Neural cell (in vitro differentiated cells): ENCODE data around the gene EPO. TPM values are rescaled to one million over a fixed set of nuclear protein-coding genes. Genes with fewer than 3 reads are reported as not detected.
"Not testable (repeated sequence)": the region's sequence is repeated elsewhere in the genome, so short reads cannot be mapped to it uniquely, and the experiment has no call there.

Source experiments
- H2AFZ ChIP-seq: fragments of 200-600, 300-800 bp; sonication (generic), shearing (Covaris generic); 2 replicates; pipeline ENCODE4 v1.6.0; 2014; ENCODE audit warnings: low read depth, mild to moderate bottlenecking, antibody characterized with exemption, low read length, moderate library complexity
- H3F3A ChIP-seq: fragments of 200-600 bp; shearing (Covaris generic); 2 replicates; pipeline ENCODE4 v1.6.1; 2016; ENCODE audit warnings: mild to moderate bottlenecking, moderate library complexity, mixed read lengths, antibody characterized with exemption, low read length; ENCODE audit not compliant: insufficient read depth, poor library complexity, severe bottlenecking
- H3K27ac ChIP-seq: fragments of 200-600, 300-800 bp; sonication (generic), shearing (Covaris generic); 2 replicates; pipeline ENCODE4 v1.5.1; 2014; ENCODE audit warnings: mild to moderate bottlenecking, low read length, moderate library complexity
- H3K27me3 ChIP-seq: fragments of 300-800, 200-600 bp; sonication (generic), shearing (Covaris generic); 2 replicates; pipeline ENCODE4 v1.6.0; 2014; ENCODE audit warnings: mild to moderate bottlenecking, low read depth, low read length, moderate library complexity; ENCODE audit not compliant: insufficient read depth
- H3K36me3 ChIP-seq: fragments of 300-800, 200-600 bp; sonication (generic), shearing (Covaris generic); 2 replicates; pipeline ENCODE4 v1.5.1; 2014; ENCODE audit warnings: mild to moderate bottlenecking, antibody characterized with exemption, low read length, moderate library complexity; ENCODE audit not compliant: insufficient read depth
- H3K4me2 ChIP-seq: fragments of 300-800, 200-600 bp; sonication (generic), shearing (Covaris generic); 2 replicates; pipeline ENCODE4 v1.6.0; 2014; ENCODE audit warnings: mild to moderate bottlenecking, low read length
- H3K4me3 ChIP-seq: fragments of 300-800, 200-600 bp; sonication (generic), shearing (Covaris generic); 2 replicates; pipeline ENCODE4 v1.5.1; 2014; ENCODE audit warnings: mild to moderate bottlenecking, low read length, moderate library complexity
- H3K79me2 ChIP-seq: fragments of 200-600 bp; shearing (Covaris generic); replicated peaks from 2 replicates; pipeline ENCODE4 v1.6.0; 2014; ENCODE audit warnings: mild to moderate bottlenecking, low read length, moderate library complexity; ENCODE audit not compliant: insufficient read depth
- H3K9ac ChIP-seq: fragments of 300-800, 200-600 bp; sonication (generic), shearing (Covaris generic); 2 replicates; pipeline ENCODE4 v1.6.1; 2016; ENCODE audit warnings: mild to moderate bottlenecking, low read length, mixed read lengths
- H3K9me2 ChIP-seq: fragments of 200-600 bp; shearing (Covaris generic); 2 replicates; pipeline ENCODE4 v1.6.1; 2016; ENCODE audit warnings: mild to moderate bottlenecking, low read length, mixed read lengths; ENCODE audit not compliant: insufficient read depth
- H3K9me3 ChIP-seq: fragments of 200-600, 300-800 bp; sonication (generic), shearing (Covaris generic); 2 replicates; pipeline ENCODE4 v1.6.1; 2016; ENCODE audit warnings: mild to moderate bottlenecking, mixed run types, low read length, moderate library complexity, mixed read lengths
- H4K20me1 ChIP-seq: fragments of 200-600 bp; shearing (Covaris generic); 2 replicates; pipeline ENCODE4 v1.6.1; 2016; ENCODE audit warnings: mild to moderate bottlenecking, mixed run types; ENCODE audit not compliant: insufficient read depth
- EP300 ChIP-seq: fragments of 450-650 bp; conservative IDR thresholded peaks from 2 replicates; pipeline ENCODE4 v1.6.1; 2014; ENCODE audit warnings: antibody characterized with exemption, mild to moderate bottlenecking, moderate library complexity; ENCODE audit not compliant: poor library complexity, severe bottlenecking
- EZH2 ChIP-seq: fragments of 200-600, 300-800 bp; shearing (Covaris generic), sonication (generic); IDR thresholded peaks from 2 replicates; pipeline ENCODE4 v1.6.1; 2014; ENCODE audit warnings: antibody characterized with exemption, low read length, borderline replicate concordance, mild to moderate bottlenecking; ENCODE audit not compliant: insufficient read depth, poor library complexity, severe bottlenecking
- MXI1 ChIP-seq: fragments of 450-650 bp; conservative IDR thresholded peaks from 2 replicates; pipeline ENCODE4 v1.6.1; 2014; ENCODE audit warnings: antibody characterized with exemption, mild to moderate bottlenecking; ENCODE audit not compliant: poor library complexity, severe bottlenecking
- POLR2AphosphoS5 ChIP-seq: IDR thresholded peaks from 2 replicates; pipeline ENCODE4 v1.6.1; 2012
- RAD21 ChIP-seq: fragments of 450-650 bp; conservative IDR thresholded peaks from 2 replicates; pipeline ENCODE4 v1.6.1; 2014; ENCODE audit warnings: antibody characterized with exemption, mild to moderate bottlenecking, moderate library complexity
- SMC3 ChIP-seq: fragments of 450-650 bp; conservative IDR thresholded peaks from 2 replicates; pipeline ENCODE4 v1.6.1; 2014; ENCODE audit warnings: antibody characterized with exemption, mild to moderate bottlenecking, moderate library complexity; ENCODE audit not compliant: poor library complexity
- TAF1 ChIP-seq: IDR thresholded peaks from 2 replicates; pipeline ENCODE4 v1.6.1; 2012; ENCODE audit warnings: low read depth
- polyA plus RNA-seq: library from polyadenylated mRNA; depleted of rRNA; stranded (reverse); fragments of >200 nt; gene quantifications from 2 replicates; pipeline ENCODE4 v1.2.3, GENCODE V29; 2014
- TF ChIP-seq, protein P1 (sequence below): fragments of 450-650 bp; IDR thresholded peaks from 2 replicates; pipeline ENCODE4 v1.5.1; 2014; ENCODE audit warnings: antibody characterized with exemption, mild to moderate bottlenecking, moderate library complexity; ENCODE audit not compliant: poor library complexity, severe bottlenecking
- TF ChIP-seq, protein P2 (sequence below): IDR thresholded peaks from 2 replicates; pipeline ENCODE4 v1.6.1; 2012; ENCODE audit warnings: borderline replicate concordance

EPO gene
- polyA plus RNA-seq, 1 donor from 2014 or later, result not detected

DNA sequence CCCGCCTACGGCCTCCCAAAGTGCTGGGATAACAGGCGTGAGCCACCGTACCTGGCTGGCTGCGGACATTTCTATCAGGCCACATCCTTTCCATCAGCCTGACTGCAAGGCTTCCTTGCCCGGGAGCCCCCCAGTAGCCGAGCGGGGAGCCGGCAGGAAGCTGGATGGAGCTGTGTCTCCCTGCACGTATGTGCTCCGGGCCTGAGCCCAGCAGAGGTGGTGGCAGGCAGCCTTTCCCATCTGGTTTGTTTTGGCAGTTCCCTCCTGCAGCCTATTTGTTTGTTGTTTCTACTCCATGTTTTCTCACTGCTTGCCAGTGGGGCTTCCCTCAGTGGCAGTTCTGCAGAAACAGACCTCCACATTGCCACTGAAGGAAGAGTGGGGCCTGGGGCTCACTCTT, 8.9 kb upstream of the EPO start:
- no peak overlapping the region for H3K27ac ChIP-seq
- no peak overlapping the region for H2AFZ ChIP-seq
- H3F3A ChIP-seq, result no peaks in the 10 kb centered on the region
- H3K79me2 ChIP-seq, result peaks cover 10% of the 10 kb centered on the region
- H3K9ac ChIP-seq, result no peak overlapping the region
- H3K9me2 ChIP-seq, result no peaks in the 10 kb centered on the region
- no peak overlapping the region for H3K4me3 ChIP-seq
- no peaks in the 10 kb centered on the region for H3K27me3 ChIP-seq
- no peak for TF ChIP-seq POLR2AphosphoS5
- no peak for TF ChIP-seq SMC3
- TF ChIP-seq EP300, result no peak
- TF ChIP-seq, protein P1, sequence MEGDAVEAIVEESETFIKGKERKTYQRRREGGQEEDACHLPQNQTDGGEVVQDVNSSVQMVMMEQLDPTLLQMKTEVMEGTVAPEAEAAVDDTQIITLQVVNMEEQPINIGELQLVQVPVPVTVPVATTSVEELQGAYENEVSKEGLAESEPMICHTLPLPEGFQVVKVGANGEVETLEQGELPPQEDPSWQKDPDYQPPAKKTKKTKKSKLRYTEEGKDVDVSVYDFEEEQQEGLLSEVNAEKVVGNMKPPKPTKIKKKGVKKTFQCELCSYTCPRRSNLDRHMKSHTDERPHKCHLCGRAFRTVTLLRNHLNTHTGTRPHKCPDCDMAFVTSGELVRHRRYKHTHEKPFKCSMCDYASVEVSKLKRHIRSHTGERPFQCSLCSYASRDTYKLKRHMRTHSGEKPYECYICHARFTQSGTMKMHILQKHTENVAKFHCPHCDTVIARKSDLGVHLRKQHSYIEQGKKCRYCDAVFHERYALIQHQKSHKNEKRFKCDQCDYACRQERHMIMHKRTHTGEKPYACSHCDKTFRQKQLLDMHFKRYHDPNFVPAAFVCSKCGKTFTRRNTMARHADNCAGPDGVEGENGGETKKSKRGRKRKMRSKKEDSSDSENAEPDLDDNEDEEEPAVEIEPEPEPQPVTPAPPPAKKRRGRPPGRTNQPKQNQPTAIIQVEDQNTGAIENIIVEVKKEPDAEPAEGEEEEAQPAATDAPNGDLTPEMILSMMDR, result no peak
- no peak for TF ChIP-seq MXI1
- no peak for TF ChIP-seq RAD21
- TF ChIP-seq EZH2, result no peak
- no peak for TF ChIP-seq TAF1
- TF ChIP-seq, protein P2, sequence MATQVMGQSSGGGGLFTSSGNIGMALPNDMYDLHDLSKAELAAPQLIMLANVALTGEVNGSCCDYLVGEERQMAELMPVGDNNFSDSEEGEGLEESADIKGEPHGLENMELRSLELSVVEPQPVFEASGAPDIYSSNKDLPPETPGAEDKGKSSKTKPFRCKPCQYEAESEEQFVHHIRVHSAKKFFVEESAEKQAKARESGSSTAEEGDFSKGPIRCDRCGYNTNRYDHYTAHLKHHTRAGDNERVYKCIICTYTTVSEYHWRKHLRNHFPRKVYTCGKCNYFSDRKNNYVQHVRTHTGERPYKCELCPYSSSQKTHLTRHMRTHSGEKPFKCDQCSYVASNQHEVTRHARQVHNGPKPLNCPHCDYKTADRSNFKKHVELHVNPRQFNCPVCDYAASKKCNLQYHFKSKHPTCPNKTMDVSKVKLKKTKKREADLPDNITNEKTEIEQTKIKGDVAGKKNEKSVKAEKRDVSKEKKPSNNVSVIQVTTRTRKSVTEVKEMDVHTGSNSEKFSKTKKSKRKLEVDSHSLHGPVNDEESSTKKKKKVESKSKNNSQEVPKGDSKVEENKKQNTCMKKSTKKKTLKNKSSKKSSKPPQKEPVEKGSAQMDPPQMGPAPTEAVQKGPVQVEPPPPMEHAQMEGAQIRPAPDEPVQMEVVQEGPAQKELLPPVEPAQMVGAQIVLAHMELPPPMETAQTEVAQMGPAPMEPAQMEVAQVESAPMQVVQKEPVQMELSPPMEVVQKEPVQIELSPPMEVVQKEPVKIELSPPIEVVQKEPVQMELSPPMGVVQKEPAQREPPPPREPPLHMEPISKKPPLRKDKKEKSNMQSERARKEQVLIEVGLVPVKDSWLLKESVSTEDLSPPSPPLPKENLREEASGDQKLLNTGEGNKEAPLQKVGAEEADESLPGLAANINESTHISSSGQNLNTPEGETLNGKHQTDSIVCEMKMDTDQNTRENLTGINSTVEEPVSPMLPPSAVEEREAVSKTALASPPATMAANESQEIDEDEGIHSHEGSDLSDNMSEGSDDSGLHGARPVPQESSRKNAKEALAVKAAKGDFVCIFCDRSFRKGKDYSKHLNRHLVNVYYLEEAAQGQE, result no peak
- no peaks in the 10 kb centered on the region for H3K36me3 ChIP-seq
- H3K4me2 ChIP-seq, result no peak overlapping the region
- no peaks in the 10 kb centered on the region for H3K9me3 ChIP-seq
- H4K20me1 ChIP-seq, result no peaks in the 10 kb centered on the region

DNA sequence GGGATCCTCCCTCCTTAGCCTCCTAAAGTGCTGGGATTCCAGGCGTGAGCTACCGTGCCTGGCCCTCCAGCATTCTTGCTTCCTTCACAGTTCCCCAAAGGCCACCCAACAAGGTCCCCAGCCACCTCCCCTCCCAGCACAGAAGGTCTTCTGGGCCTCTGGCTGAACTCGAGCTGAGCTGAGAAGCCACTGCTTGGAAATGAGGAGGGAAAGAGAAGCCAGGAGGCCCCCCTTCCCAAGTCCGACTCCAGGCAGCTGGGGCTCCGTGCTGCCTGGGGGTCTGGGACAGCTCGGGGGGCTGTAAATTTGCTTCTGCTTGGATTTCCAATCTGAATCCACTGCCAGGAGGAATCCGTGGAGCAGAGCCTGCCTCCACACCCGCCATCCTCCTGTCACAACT, 5.5 kb upstream of the EPO start:
- Histone ChIP-seq H3K4me3 (no peak overlapping the region), H3K36me3 (no peaks in the 10 kb centered on the region), H3K4me2 (no peak overlapping the region), H3K27me3 (peaks cover 9% of the 10 kb centered on the region), H3F3A (no peaks in the 10 kb centered on the region), H3K9ac (no peak overlapping the region), H3K9me3 (no peaks in the 10 kb centered on the region), H3K27ac (no peak overlapping the region), H4K20me1 (no peaks in the 10 kb centered on the region), H2AFZ (no peak overlapping the region), H3K9me2 (no peaks in the 10 kb centered on the region), H3K79me2 (no peaks in the 10 kb centered on the region)
- TF ChIP-seq POLR2AphosphoS5, result no peak
- no peak for TF ChIP-seq SMC3
- TF ChIP-seq, protein P1, result no peak
- TF ChIP-seq RAD21, result no peak
- TF ChIP-seq, protein P2, result no peak
- TF ChIP-seq MXI1, result no peak
- TF ChIP-seq TAF1, result no peak
- no peak for TF ChIP-seq EZH2
- no peak for TF ChIP-seq EP300

DNA sequence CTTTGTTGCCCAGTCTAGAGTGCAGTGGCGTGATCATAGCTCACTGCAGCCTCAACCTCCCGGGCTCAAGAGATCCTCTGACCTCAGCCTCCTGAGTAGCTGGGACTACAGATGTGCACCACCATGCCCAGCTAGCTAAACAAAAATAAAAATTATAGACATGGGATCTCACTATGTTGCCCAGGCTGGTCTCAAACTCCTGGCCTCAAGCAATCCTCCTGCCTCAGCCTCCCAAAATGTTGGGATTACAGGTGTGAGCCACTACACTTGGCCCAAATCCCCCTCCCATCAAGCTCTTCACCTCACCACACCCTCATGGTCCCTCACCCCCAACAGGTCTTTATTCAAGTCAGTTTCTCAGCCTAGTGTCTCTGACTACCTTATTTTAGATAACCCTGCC, 3.2 kb upstream of the EPO start:
- not testable (repeated sequence) for H3K27ac ChIP-seq, H2AFZ ChIP-seq, H4K20me1 ChIP-seq, H3K9ac ChIP-seq, H3F3A ChIP-seq, H3K4me2 ChIP-seq, H3K79me2 ChIP-seq, H3K36me3 ChIP-seq, H3K4me3 ChIP-seq, H3K9me3 ChIP-seq, H3K9me2 ChIP-seq
- H3K27me3 ChIP-seq, result peaks cover 32% of the 10 kb centered on the region
